Dedifferentiated amniotic fluid mesenchymal stem cell (primary cell): ENCODE measurements around the gene PTGER1.

Experiments
- DNase-seq: peaks from one replicate; pipeline ENCODE4 v3.0.0-alpha.2; 2016; ENCODE audit errors: extremely low spot score

Gene PTGER1

DNA sequence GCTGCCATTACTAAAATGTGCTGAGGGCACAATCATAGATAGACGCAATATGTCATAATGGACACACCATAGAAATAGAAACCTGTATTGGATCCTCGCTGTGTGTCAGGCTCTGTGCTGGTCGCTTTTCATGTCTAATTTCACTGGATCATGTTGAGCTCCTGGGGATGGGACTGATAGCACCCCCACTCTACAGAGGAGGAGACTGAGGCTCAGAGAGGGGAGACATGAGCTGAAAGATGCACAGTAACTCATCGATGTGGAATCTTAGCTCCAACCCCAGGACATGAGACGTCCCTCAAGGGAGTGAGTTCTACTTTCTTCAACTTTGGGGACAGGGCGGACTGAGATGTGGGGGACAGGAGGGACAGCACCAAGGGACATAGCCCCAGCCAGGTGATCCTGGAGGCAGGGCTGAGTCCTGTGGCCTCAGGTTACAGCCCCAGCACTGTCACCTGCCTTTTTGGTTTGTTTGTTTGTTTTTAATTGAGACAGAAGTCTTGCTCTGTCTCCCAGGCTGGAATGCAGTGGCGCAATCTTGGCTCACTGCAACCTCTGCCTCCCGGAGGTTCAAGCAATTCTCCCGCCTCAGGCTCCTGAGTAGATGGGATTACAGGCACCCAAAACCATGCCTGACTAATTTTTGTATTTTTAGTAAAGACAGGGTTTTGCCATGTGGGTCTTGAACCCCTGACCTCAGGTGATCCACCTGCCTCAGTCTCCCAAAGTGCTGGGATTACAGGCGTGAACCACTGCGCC lies 27.4 kb upstream of the PTGER1 start:
- no peak for DNase-seq

DNA sequence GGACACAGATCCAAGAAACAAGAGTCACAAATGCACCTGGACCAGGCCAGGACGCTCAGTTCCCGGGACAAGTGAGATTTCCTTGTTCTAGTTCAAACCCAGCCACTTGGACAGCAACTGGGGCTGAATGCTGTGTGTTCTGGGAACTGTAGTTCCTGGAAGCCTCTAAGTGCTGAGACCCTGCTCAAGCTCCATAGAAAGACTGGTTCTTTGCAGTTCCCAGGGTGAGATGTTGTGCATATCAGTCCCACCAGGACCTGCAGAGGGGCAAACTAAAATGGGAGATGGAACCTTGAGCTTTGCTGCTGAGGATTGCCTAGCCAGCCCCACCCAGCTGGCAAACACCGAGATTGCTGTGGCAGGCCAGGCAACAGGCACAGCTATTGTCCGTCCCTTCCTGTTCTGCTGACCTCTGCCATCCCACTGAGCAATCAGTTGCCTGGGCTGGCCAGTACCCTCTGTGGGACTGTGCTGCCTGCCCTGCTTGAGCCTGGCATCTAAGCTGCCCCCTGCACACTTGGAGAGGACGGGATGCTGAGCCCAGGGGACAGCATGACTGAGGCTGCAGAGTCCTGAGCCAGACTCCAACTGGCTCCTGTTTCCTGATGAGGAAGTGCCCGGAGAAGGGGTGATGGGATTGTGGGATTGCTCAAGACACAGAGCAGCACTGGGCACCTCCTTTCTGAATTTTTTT lies 22.2 kb upstream of the PTGER1 start:
- DNase-seq: no peak

DNA sequence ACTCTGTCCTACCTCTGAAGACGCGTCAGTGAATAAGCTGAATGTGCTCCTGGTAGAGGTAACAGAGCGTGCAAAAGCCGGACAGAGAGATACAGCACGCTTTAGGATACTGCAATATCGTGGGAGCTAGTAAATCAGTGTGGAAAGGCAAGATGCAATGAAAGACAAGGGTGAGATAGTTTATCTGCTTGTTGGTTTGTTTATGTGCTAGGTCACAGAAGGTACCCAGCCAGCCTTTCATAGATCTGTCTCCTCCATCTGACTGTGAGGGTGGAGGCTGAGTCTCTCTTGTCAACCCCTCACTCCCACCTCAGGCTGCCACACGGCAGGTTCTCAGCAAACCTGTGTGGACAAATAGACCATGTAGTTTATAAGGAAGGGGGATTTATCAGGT lies 21.7 kb upstream of the PTGER1 start:
- DNase-seq: no peak

DNA sequence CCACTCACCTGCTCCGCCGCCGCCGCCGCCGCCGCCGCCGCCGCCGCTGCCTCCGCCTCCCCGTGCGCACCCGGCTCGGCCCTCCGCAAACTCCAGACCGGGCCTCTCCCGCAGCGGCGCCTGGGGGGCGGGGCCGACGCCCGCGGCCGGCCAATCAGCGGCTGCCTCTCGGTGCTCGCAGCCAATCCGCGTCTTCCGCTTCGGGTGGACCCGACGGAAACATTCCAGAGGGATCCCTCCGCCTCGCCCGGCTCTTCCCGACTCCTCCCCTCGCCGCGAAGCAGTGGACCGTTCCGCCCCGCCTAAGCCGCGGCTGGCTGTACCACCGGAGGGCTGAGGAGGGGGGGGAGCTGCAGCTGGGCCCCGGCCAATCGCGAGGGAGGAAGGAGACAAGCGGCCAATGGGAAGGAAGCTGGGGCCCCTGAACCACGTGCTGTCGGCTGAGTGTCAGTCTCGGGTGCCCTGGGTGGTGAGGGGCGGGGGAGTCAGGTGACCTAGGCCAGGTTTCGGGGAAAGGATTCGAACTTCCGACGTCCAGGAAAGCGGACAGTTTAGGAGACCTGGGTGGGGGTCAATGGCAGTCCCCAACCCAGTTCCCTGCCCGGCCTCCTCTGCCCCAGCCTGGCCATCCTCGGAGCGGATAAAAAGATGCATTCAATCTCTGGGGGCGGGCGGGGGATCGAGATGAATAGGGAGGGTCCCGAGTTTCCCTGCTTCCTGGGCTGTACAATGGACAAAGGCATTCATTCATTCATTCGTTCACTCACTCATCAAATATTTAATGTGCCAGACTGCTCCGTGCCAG lies 21.1 kb upstream of the PTGER1 start, which contains the start of gene GIPC1:
TSS of gene GIPC1 (minus strand) at position 99 of the 805 bp plus-strand sequence. CDS start 13,151 bp downstream, outside the sequence.
- peak; percentile 97 for DNase-seq

DNA sequence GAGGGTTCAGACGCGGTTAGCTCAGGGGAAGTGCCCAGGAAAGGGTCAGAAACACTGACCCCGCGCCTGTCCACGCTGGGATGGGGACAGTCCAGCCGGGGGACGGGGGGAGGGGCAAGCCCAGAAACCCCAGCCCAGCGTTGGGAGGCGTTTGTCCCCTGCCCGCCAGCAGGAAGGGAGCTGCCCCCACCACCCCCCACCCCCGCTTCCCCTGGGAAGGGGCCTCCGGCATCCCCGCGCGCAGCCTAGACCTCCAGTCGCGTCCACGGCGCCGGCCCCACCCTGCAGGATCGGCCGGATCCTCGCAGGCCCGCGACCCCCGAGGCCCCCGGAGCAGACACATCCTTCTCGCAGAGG lies 20.5 kb upstream of the PTGER1 start:
- DNase-seq: no peak

DNA sequence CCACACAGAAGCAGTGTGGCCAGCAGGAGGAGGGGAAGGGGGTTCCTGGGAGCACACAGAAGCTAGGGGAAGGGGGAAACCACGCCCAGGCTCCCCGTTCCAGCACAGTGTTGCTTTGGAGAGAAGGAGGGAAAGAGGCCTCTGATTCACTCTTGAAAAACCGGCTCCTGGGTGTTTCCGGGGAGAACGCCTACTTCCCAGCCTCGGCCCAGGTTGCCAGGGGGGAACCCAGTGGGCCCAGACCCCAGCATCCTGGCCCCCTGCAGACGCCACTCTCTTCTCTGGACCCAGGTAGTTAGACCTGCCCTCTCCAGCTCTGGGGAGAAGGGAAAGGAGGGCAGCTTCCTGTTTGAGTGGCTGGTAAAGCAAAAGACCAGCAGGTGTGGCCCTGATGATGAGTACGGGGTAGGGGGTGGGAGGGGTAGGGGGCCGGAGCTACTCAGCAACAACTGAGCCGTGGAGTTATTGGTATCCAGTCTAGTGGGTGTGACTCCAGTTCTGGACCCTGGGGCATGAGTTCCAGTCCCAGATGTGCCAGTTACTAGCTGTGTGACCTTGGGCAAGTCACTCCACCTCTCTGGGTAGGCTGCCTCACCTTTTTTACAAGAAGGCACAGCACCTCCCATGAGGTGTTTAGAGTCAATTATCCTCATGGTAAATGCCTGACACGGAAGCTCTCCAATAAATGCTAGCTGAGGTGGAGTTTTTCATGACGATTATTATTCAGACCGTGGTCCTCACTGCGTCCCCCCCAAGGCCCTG lies 19.9 kb upstream of the PTGER1 start:
- no peak for DNase-seq

DNA sequence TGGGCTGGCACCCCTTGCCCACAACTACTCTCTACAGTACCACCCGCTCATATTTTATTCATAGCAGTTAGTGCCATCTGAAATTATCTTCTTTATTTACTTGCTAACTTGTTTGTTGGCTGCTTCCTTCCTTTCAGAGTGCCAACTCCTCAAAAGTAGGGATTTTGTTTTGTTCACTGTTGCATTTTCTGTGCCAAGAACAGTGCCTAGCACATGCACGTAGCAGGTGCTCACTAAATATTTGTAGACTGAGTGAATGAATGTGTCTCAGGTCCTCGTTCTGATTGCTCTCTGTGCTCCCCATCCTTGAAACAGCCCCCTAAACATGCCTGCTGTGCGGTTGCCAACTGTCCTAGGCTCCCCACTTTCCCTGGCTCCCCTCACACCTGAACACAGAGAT lies 19.3 kb upstream of the PTGER1 start:
- DNase-seq: no peak

DNA sequence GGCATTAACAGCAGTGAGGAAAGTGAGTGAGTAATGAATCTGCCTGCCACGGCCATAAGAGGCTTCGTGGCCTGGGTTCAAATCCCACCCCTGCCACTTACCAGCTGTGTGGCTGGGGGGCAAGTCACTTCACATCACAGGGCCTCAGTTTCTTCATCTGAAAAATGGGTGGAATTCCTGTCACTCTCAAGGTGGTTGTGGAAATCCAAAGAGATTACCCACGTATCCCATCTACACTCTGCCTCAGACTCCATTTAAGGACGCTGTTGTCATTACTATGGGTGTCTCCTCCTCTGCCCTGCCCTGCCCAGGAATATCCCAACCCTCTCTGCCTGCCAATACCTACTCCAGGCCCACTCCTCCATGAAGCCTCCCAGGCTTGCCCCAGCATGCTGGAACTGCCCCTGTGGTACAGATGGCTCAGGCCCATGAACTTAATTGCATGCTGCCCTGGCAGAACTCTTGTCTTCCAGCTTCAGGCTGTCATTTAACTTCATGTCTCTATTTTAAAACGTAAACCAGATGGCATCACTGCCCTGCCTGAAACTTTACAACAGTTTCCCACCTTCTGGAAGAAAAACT lies 17.7 kb upstream of the PTGER1 start:
- DNase-seq: no peak

DNA sequence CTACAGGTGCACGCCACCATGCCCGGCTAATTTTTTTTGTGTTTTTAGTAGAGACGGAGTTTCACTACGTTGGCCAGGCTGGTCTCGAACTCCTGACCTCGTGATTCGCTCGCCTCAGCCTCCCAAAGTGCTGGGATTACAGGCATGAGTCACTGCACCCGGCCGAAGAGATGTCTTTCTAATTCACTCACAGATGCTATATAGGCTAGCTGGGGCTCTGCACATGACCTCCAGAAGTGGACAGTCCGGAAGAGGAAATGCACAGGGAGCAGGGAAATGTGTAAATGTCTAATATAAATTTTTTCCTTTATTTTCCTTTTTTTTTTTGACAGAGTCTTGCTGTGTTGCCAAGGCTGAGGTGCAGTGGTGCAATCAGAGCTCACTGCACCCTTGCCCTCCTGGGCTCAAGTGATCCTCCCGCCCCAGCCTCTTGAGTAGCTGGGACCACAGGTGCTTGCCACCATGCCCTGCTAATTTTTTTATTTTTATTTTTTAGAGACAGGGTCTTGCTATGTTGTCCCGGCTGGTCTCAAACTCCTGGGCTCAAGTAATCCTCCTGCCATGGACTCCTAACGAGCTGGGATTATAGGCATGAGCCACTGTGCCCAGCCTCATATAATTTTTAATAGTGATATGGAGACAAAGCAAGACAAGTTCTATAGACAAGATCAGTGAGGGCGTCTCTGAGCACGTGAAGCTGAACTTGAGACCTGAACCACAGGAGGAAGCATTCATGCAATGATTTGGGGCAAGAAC lies 12.4 kb upstream of the PTGER1 start:
- DNase-seq: no peak

DNA sequence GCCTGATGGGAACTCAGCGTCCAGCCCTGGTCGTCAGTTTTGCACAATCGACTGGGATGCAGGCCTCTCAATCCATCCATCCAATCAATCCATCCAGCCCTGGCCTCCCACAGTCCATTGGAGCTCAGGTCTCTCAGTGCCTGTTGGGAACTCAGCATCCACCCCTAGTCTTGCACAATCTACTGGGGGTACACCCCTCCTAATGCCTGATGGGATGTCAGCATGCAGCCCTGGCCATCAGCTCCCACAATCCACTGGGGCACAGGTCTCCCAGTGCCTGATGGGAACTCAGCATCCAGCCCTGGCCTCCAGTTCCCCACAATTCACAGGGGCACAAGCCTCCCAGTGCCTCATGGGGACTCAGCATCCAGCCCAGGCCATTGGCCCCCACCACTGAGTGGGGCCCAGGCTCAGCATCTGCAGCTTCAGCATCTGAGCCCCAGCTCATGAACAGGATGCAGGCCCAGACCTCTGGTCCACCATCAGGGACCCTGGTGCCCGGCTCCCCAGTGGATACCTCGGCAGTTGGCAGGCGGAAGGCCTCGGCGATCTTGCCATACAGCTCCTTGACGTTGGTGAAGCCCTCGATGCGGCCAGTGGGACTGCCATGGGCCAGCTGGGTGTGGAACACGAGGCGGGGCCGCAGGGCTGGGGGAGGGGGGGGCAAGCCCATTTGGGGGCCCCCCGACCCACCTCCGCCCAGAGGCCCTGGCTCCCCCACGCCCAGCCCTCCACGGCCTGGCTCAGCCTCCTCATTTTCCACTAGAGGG lies 7.2 kb upstream of the PTGER1 start:
- no peak for DNase-seq

DNA sequence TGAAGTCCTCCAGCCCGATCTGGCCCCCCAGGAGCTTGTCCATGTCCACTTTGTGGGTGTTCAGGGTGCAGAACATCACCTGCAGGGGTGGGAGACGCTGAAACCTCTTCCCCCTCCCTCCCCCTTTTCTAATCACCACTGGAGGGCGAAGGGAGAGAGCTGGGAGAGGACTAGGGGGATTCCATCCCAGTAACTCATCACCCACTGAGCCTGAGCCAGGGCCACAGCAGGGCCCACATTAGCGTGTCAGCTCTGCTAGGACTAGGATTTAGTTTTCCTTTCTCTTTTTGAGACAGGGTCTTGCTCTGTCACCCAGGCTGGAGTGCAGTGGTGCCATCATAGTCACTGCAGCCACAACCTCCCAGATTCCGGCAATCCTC lies 5.5 kb upstream of the PTGER1 start:
- no peak for DNase-seq

DNA sequence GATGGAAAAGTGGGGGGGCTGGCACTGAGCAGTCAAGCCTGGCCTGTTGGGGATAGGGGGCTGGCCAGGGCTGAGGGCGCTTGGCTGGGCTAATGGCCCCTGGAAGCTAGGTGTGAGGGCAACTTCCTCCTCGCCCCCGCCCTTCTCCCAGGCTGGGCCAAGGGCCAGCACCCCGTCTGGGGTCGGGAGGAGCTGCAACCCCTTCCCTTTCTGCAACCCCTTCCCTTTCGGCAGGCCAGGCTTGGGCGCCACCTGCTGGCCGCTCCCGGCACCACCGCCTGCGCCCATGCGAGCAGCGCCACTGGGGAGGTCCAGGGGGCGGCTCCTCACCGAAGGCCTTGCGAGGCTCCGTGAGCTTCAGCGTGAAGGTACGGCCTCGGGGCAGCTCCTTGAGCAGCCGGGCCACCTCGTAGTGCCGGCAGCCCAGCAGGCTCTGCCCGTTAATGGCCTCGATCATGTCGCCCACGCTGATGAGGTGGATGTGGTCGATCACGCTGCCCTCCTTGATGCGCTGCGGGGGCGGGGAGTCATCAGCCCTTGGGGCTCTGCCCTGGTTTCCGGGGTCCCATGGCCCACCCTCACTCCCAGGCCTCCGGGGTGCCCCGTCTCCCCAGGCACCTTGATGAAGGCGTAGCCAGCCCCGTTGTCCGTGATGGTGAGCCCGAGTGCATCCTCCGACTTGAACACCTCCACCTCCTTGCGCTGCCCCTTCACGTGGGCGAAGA lies 5.0 kb upstream of the PTGER1 start:
- no peak for DNase-seq

DNA sequence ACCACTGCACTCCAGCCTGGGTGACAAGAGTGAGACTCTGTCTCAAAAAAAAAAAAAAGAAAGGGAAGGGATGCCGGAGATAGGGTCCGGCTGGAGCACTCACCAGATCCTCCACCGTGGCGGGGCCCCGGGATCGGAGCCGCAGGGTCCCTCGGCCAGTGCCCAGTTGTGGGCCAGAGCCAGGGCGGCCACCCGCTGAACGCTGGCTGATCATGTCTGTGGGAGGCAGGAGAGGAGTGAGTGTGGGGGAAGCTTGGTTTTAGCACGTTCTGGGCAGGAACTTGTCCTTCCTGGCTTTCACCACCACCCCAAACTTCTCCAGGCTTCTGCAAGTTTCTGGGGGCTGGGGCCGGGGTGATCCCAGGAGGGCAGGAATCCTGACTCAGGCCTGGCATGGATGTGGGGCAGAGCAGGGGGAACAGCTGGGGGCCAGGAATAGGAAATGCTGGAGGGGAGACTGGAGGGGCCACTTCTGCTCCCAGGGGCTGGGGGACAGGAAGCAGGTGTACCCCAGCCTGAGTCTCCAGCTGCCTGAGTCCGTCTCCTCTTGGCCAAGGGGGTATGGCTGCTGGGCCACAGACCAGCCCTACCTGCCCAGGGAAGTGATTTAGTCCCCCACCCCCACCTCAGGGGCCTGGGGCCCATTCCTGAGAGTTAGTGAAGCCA lies 4.3 kb upstream of the PTGER1 start:
- DNase-seq: no peak

DNA sequence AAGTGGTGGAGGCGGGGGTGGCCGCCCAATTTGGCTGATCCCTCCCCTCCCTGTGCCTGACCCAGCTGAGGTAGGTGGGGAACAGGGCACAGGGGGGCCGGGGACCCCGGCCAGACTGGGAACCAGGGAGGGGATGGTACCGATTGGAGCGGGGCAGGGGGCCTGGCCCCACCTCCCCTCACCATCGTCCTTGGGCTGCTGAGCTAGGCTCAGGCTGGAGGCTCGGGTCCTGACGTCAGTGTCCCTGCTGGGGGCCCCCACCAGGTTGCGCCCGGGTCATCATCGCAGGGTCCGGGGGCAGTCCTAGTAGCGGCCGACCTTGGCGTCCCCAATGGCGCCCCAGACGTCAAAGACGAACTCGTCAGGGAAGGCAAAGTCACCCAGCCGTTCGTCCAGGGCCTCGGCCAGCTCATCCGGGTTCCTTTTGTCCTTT lies 3.0 kb upstream of the PTGER1 start:
- DNase-seq: no peak

DNA sequence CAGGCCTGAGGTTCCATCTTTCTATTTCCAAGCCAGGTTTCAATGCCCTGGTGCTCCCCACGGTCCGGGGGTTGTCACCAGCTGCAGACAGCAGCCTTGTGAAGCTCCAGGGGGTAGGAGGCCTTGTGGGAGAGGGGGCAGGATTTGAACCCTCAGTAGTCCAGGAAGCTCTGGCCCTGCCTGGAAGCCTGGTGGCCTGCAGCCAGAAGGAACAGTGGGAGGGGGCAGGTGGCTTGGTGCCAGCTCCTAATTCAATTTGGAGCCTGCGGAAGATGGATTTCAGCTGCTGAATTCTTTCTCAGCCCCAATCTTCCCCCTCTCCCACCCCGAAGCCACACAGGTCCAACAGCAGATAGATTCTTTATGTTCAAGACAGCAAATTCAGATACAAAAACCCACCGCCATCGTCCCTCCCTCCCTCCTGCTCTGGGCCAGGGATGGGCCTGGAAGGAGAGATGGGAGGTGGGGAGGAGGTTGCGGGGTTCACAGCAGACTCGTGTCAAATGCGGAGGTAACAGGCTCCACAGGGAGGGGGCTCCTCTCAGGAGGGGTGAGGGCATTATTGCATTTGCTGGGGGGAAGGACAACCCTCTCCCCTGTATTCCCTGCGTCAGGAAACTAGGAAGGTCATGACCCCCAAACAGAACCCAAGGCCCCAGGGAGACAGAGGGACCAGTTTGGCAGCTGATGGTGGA lies 2.4 kb upstream of the PTGER1 start:
- DNase-seq: no peak

DNA sequence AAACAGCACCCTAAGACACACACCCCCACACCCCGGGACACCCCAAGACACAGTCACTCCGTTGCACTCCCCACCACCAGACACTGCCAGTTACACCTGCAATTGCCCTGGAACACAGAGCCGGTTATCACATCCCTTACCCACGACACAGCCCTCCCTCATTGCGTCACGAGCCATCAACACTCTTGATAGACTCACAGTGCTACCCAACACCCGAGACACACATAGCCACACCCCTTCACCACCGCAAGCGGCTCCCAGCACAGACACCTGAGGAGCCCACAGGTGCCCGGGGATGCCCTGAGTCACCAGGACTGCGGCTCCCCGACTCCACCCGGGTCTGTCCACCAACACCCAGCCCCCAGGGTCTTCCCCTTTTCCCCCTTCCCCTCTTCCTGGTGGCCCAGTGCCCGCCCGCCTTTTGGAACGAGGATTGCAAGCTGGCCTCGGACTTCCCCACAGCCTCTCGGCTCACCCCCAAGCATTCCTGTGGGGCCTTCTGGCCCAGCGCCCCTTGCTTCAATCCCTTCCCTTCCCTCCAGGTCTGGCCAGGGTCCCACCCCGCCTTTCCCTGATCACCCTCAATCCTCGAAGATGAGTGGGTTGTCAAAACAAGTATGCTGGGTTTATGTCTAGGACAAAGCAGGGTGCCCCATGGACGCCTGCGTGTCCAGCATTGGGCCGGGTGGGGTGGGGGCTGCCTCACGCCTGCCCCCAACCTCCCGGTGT lies 1.7 kb upstream of the PTGER1 start:
- no peak for DNase-seq

DNA sequence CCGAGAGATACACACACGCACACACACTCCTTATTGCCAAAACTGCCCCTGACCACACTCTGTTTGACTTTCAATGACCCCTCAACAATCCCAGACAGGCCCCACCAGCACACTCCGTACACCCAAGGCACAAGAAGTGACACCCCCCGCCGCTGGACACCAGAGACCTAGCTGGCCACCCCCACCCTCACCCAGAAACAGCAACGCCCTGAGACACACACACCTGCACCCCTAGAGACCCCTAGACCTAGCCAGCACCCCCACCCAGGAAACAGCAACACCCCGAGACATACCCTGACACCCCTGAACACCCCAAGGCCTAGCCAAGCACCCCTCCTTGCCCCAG lies 1.1 kb upstream of the PTGER1 start:
- DNase-seq: no peak

DNA sequence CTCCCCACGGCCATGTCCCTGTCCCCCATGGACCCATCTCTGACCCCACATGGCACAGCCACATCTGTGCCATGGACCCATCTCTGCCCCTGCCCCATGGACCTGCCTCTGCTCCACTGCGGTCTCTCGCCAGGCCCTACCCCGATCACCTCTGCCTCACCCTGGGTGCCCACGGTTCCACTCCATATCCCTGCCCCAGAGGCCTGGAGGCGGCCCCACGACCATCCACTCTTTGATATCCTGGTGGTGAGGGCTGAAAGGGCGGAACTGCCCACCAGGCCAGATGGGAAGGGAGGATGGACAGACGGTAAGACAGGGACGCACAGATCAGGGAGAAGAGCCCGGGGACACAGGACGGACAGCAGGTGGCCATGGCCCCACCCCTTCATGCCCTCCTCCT lies 327 bp downstream of the PTGER1 start:
- DNase-seq: no peak
